ENCODE data around the gene PAPSS1.
"Not testable (repeated sequence)": the region's sequence is repeated elsewhere in the genome, so short reads cannot be mapped to it uniquely, and the experiment has no call there.

Gene PAPSS1

GRCh38 chr4:107654694-107655093 lies 65.3 kb downstream of the PAPSS1 start:
- H3K27ac ChIP-seq, result no peak overlapping the region
- TF ChIP-seq CTCF (conservative IDR thresholded peaks at IDR 0.05; ENCODE audit: low read depth), result no peak
- POLR2A ChIA-PET (ENCODE audit: low non-redundant PET), result no interaction called here
- peak; percentile 0 for DNase-seq (ENCODE audit: low spot score)
- CTCF ChIA-PET, result no interaction called here

- CTCF ChIA-PET; POLR2A ChIA-PET (ENCODE audit: low non-redundant PET); DNase-seq (ENCODE audit: low spot score); H3K27ac ChIP-seq: not testable (repeated sequence)
These were observed 68.6 kb downstream of the PAPSS1 start for GRCh38 chr4:107651408-107651807.

GRCh38 chr4:107650251-107650650 lies 69.8 kb downstream of the PAPSS1 start:
- ChIA-PET POLR2A (ENCODE audit: low non-redundant PET) (no interaction called here), CTCF (no interaction called here)
- DNase-seq (ENCODE audit: low spot score), result no peak
- no peak overlapping the region for H3K27ac ChIP-seq
- no peak for TF ChIP-seq CTCF (conservative IDR thresholded peaks at IDR 0.05; ENCODE audit: low read depth)

- no peak for DNase-seq (ENCODE audit: low spot score)
- ChIA-PET POLR2A (ENCODE audit: low non-redundant PET) (interaction anchor here (0.6 kb wide), 1 partner anchor 1806 kb away, joined by 3 read pairs; no protein-coding TSS in a partner anchor), CTCF (no interaction called here)
- no peak for TF ChIP-seq CTCF (conservative IDR thresholded peaks at IDR 0.05; ENCODE audit: low read depth)
- H3K27ac ChIP-seq, result no peak overlapping the region
These were observed 71.6 kb downstream of the PAPSS1 start for GRCh38 chr4:107648178-107648991.

- POLR2A ChIA-PET (ENCODE audit: low non-redundant PET), result no interaction called here
- no peak overlapping the region for H3K27ac ChIP-seq
- CTCF ChIA-PET, result no interaction called here
- no peak for DNase-seq (ENCODE audit: low spot score)
- TF ChIP-seq CTCF (conservative IDR thresholded peaks at IDR 0.05; ENCODE audit: low read depth), result no peak
These were observed 72.4 kb downstream of the PAPSS1 start for GRCh38 chr4:107647591-107647990.

- no peak for TF ChIP-seq CTCF (conservative IDR thresholded peaks at IDR 0.05; ENCODE audit: low read depth)
- POLR2A ChIA-PET (ENCODE audit: low non-redundant PET), result no interaction called here
- H3K27ac ChIP-seq, result no peak overlapping the region
- CTCF ChIA-PET, result no interaction called here
- no peak for DNase-seq (ENCODE audit: low spot score)
These were observed 74.4 kb downstream of the PAPSS1 start for GRCh38 chr4:107645604-107646003.

- DNase-seq (ENCODE audit: low spot score), result no peak
- H3K27ac ChIP-seq, result no peak overlapping the region
- CTCF ChIA-PET, result no interaction called here
- POLR2A ChIA-PET (ENCODE audit: low non-redundant PET), result no interaction called here
- no peak for TF ChIP-seq CTCF (conservative IDR thresholded peaks at IDR 0.05; ENCODE audit: low read depth)
These were observed 77.0 kb downstream of the PAPSS1 start for GRCh38 chr4:107643021-107643420.

Data from RWPE1 (cell line).